Right atrium auricular region (tissue), 2 donors: Measurements from ENCODE around the gene ARMH1. TPM values are rescaled to one million over a fixed set of nuclear protein-coding genes. Genes with fewer than 3 reads are reported as not detected.

Experiments
- DNase-seq: peaks from one replicate; pipeline ENCODE4 v3.0.0-alpha.2; 2019; ENCODE audit warnings: low spot score
- H3K27ac ChIP-seq, 2 donors: fragments of 200-600 bp; sonication (generic); 1 replicate in 1 of 2; 2 replicates in 1 of 2; pipeline ENCODE4 v1.5.1; 2016 to 2019
- H3K27me3 ChIP-seq, 2 donors: fragments of 200-600 bp; sonication (generic); one replicate each; pipeline versions ENCODE4 v1.5.1 to v1.6.0; 2017 to 2019
- H3K36me3 ChIP-seq: fragments of 200-600 bp; sonication (generic); one replicate; pipeline ENCODE4 v1.5.1; 2016
- H3K4me1 ChIP-seq, 2 donors: fragments of 200-600 bp; sonication (generic); one replicate each; pipeline versions ENCODE4 v1.5.1 to v1.6.0; 2017 to 2019
- H3K4me3 ChIP-seq, 2 donors: fragments of 200-600 bp; sonication (generic); 1 replicate in 1 of 2; 2 replicates in 1 of 2; pipeline ENCODE4 v1.5.1; 2017 to 2019; ENCODE audit warnings: mild to moderate bottlenecking in 1 of 2, moderate library complexity in 1 of 2
- H3K9me3 ChIP-seq, 2 donors: fragments of 200-600 bp; sonication (generic); one replicate each; pipeline ENCODE4 v1.5.1; 2019
- total RNA-seq, 2 donors: library from RNA; depleted of rRNA; stranded (reverse); fragments of >200 nt; gene quantifications; one replicate each; pipeline ENCODE4 v1.1.0, GENCODE V29; 2016
- TF ChIP-seq, protein P1 (sequence below), 2 donors: fragments of 200-600 bp; sonication (generic); IDR thresholded peaks; one replicate each; pipeline ENCODE4 v1.5.1; 2019; ENCODE audit warnings: antibody characterized with exemption in 2 of 2

The ARMH1 gene
- total RNA-seq, 2 donors from 2014 or later = 0.19 to 5.2 TPM

DNA sequence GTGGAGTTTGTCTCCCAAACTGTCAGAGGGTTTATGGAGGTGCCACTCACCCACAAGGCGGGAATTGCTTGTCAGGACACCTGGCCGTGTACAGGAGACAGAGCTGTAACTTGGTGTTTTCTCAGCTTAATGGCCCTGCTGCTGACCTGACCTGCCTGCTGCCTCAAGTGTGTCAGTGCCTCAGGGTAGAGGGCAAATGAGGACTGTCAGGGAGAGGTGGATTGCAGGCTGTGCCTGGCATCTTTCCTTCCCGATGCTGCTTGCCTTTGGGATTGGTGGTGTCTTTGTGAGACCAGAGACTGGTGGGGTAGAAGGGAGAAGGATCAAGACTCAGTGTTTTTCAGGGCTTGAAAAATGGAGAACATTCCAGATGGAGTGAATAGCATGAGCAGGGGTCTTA is 31.6 kb upstream of the ARMH1 start:
- peak overlapping the region; percentile 71 to 86 for H3K27ac ChIP-seq
- DNase-seq = no peak
- H3K9me3 ChIP-seq = no peaks in the 10 kb centered on the region
- H3K4me3 ChIP-seq = no peak overlapping the region
- TF ChIP-seq, protein P1, sequence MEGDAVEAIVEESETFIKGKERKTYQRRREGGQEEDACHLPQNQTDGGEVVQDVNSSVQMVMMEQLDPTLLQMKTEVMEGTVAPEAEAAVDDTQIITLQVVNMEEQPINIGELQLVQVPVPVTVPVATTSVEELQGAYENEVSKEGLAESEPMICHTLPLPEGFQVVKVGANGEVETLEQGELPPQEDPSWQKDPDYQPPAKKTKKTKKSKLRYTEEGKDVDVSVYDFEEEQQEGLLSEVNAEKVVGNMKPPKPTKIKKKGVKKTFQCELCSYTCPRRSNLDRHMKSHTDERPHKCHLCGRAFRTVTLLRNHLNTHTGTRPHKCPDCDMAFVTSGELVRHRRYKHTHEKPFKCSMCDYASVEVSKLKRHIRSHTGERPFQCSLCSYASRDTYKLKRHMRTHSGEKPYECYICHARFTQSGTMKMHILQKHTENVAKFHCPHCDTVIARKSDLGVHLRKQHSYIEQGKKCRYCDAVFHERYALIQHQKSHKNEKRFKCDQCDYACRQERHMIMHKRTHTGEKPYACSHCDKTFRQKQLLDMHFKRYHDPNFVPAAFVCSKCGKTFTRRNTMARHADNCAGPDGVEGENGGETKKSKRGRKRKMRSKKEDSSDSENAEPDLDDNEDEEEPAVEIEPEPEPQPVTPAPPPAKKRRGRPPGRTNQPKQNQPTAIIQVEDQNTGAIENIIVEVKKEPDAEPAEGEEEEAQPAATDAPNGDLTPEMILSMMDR (IDR thresholded peaks at IDR 0.05) = no peak
- no peaks in the 10 kb centered on the region for H3K27me3 ChIP-seq
- H3K4me1 ChIP-seq = peaks cover 0 to 77% of the 10 kb centered on the region in 2 donors
- peaks cover 48% of the 10 kb centered on the region for H3K36me3 ChIP-seq

DNA sequence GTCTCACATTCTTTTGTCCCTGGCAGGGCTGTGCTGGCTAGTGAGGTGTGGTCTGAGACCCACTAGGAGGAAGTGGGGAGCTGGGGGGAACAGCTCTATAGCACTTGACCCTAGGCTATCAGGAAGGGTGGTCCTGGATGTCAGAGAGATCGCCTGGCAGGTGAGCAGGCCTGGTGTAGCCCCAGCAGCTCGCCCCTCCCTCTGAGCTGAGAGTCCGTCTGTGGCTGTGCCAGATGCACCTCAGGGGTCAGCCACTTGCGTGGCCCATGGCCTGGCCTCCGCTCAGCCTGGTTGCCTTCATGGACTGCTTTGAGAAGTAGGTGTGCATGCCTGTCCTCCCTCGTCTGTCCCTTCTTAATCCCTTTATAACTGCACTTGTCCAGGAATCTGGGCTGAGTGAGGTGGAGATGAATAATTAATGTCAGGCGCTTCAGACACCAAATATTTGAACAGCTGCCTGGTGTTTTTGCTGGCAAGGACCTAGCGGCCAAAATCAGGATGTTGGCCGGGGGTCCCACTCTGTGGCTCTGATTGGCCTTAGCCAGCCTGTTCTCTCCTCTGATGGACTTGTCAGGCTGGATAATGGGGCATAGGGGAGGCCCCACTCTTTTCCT is 30.7 kb upstream of the ARMH1 start:
- Histone ChIP-seq H3K4me1 (peaks cover 0 to 68% of the 10 kb centered on the region in 2 donors), H3K36me3 (peaks cover 50% of the 10 kb centered on the region), H3K27me3 (no peaks in the 10 kb centered on the region), H3K4me3 (no peak overlapping the region), H3K27ac (peak overlapping the region; percentile 71 to 86), H3K9me3 (no peaks in the 10 kb centered on the region)
- TF ChIP-seq, protein P1 (IDR thresholded peaks at IDR 0.05) = no peak
- no peak for DNase-seq

DNA sequence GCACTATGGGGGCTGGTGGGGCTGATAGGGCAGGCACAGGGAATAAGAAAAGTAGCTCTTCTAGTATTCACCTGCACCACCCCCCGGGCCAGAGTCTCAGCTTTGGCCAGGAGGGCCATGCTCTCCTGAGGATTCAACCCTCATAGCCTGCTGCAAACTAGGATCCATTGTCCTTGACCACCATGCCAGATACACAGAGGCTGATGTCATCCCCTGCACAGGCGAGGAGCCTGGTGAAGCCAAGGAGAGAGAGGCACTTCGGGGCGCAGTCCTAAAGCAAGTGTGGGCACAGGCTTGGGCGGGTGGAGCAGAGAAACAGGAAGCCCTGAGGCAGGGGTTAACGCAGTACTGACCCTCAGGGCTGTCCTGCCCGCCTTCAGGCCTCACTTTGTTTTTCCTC is 29.7 kb upstream of the ARMH1 start:
- TF ChIP-seq, protein P1 (IDR thresholded peaks at IDR 0.05) = no peak
- Histone ChIP-seq H3K4me3 (no peak overlapping the region), H3K27ac (peak overlapping the region; percentile 71 to 86), H3K9me3 (no peaks in the 10 kb centered on the region), H3K36me3 (peaks cover 53% of the 10 kb centered on the region), H3K27me3 (no peaks in the 10 kb centered on the region), H3K4me1 (peaks cover 0 to 60% of the 10 kb centered on the region in 2 donors)
- DNase-seq = no peak

DNA sequence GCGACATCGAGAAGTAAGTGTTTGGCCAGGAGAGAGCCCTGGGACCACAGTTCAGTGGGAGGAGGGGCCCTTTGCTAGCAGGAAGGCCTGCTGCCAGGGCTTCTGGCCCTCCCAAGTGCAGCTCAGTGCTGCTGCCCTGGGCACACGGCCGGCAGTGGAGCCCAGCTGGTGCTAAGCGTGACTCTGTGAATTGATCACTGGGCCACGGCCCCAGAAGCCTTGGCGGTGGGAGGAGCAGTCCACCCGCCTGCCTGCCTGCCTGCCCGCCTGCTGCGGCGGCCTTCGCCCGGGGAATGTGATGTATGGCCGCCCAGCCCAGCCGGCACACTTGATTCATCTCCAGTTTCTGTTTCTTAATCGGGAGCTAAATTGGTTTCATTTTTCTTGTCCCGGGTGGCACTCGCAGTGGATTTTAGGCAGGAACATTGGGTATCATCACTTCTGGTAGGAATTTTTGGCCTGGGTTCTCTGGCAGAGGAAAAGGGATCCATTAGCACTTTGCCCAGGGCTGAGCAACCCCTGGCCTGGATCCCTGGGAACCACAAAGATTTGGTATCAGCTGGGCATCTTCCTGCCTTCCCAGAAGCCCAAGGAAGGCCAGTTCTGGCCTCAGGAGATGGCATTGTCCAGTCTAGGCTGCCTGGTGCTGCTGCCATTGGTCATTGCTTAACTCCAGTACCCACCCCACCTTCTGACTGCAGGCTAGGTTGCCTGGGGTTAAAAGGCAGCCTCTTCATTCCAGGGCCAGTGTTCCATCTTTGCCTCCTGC is 28.9 kb upstream of the ARMH1 start:
- no peak overlapping the region for H3K4me3 ChIP-seq
- H3K4me1 ChIP-seq = peaks cover 0 to 54% of the 10 kb centered on the region in 2 donors
- no peaks in the 10 kb centered on the region for H3K9me3 ChIP-seq
- TF ChIP-seq, protein P1 (IDR thresholded peaks at IDR 0.05) = no peak
- DNase-seq = no peak
- H3K27ac ChIP-seq = peak overlapping the region; percentile 71 to 86
- H3K36me3 ChIP-seq = peaks cover 62% of the 10 kb centered on the region
- no peaks in the 10 kb centered on the region for H3K27me3 ChIP-seq

DNA sequence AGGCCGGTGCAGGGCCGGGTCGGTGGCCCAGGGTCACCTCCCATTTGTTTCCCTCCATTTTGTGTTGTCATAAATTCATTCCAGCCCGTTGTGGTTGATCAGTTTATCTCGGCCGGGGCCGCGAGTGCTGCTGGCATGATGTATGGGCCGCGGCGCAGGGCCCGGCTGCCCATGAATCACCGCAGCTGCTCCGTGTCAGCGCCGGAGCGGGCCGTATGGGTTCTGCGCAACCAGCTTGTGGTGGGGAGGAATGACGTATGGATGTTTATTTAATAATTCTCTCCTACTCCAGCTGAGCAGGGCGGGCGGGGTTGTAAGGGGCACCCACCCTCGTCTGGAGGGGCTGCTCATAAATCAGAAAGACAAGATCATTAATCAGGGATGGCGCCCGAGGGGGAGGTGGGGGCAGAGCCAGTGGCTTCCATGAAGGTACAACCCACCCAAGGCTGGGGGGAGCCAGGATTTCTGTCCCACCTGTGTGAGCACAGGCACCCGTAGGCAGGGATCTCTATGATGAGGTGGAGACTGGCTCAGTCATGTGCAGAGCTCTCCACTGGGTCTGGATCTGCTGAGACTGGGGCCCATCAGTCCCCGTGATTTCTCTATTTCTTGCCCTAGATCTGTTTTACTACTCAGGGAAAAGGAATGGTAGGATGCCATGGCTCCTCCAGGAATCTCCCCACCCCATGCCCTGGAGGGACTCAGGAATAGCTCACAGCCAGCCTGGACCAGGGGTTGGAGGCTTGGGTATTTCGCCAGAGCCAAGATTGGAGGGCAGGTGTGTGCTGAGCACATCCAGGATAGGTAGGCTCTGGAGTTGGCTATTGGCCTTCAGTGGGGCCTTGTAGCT is 28.0 kb upstream of the ARMH1 start:
- Histone ChIP-seq H3K4me3 (no peak overlapping the region), H3K27me3 (no peaks in the 10 kb centered on the region), H3K9me3 (no peaks in the 10 kb centered on the region), H3K36me3 (peaks cover 61% of the 10 kb centered on the region), H3K27ac (peak overlapping the region; percentile 71 to 86), H3K4me1 (peaks cover 0 to 45% of the 10 kb centered on the region in 2 donors)
- no peak for DNase-seq
- TF ChIP-seq, protein P1 (IDR thresholded peaks at IDR 0.05) = no peak
